NCI-H1048 (cell line): ENCODE results near the gene MRPS2.

Experiments used
- DNase-seq: peaks from one replicate; lab custom pipeline; 2025; lab: John Stamatoyannopoulos, UW

The MRPS2 gene

DNA sequence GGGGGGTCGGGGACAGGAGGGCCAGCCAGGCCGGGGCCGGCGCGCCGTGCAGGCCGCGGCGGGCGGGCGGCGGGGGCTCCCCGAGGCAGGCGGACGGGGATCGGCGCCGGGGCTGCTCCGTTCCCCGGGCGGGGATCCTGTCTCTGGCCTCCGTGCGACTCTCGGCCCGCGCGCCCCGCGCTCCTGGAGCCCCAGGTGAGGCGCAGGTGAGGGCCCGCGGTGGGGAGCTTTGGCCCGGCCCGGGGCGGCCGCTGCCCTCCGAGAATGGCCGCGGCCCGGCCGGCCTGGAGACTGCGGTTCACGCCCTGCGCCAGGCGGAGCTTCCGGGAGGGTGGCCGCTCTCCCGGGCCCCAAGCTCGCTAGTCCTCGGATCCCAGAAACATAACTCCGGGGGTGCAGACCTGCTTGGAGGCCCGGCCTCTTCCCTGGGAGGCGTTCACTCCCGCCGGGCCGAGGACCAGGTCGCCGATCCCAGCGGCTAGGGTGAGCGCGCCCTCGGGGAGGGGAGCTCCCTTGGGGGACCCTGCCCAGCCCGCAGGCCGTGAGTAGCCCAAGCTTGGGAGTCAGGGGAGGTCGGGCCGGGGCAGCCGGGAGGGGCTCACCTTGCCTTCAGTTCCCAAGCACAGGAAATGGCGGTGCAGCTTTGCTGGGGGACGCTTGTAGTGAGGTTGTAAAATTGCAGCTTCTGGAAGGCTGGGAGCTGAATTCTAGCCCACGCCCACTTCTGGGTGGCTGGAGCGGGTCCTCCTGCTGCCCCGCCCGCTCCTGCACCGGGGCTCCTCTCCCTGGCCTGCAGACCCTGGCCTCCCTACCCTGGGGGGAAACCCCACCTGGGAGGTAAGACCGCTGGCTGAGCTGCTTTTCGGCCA lies 20.2 kb upstream of the MRPS2 start:
- peak; percentile 18 for DNase-seq

DNA sequence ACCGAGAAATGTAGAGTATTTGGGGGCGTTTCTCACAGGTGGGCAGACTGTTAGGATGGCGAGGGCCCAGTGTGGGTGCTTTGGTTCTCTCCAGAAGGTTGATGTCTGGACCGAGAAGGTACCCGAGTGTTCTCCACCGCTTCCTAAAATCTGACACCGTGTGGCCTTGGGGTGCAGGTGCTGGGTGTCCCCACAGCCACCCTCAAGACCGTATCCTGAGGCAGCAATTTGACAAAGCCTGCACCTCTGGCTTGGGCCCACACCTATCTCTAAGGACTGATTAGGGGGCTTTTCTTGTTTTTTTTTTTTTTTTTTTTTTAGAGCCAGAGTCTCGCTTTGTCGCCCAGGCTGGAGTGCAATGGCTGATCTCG lies 19.6 kb upstream of the MRPS2 start:
- no peak for DNase-seq

DNA sequence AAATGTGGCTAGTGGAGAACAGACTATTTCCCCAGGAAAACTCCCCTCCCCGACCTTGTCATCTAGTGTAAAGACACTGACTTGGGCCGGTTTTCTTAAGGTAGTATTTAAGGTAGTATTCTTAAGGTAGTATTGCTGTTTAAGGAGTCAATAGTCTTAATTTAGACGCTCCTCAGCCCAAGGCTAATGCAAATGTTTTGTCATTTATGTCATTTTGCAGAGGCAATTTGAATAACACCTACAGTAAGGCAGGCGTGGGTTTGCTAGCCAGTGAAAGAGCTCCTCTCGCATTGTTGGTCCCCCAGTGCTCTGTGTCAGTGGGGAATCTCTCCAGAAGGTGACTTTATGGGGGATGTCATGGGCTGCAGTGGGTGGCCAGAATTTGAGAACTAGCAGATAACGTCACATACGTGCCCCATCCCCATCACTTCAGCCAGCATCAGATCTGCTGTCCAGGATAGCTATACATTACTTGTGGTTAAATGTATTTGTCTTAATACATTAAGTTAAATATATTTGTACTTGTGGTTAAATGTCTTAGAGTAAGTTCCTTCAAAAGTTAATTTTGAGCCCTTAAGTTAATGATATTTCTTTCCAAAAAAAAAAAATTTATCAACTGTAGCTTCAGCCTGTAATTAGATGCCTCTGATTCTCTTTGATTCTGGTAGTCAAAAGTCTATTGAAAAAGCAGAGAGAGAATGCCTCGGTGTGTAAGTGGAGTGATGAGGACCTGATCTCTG lies 18.3 kb upstream of the MRPS2 start:
- DNase-seq = no peak

DNA sequence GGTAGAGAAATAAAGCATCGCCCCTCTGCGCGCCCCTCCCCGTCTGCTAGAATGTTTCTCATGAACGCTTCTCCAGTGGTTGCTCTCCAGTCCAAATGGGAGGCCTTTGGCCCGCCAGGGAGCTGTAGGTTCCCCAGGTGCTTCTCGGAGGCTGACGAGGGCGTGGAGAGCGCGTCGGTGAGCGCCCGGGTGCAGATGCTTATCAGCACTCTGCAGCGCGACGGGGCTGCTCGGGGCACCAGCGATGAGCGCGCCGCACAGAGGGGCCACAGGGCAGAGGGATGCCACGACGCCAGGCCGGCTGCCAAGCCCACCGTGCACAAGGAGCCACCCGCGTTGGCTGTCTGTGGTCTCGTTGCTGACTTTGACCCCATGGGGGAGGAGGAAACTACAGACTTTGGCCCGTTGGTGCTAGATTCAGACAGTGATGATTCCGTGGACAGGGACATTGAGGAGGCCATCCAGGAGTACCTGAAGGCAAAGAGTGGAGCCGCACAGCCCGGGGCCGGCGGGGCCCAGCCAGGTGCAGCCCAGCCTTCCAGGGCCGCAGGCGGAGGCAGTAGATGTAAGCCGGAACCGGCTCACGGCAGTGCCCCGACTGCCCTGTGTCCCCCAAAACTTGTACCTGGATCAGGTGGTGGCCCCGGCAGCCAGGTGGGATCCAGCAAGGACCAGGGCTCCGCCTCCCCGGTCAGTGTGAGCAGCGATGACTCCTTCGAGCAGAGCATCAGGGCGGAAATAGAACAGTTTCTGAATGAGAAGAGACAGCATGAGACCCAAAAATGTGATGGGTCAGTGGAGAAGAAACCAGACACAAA lies 15.8 kb upstream of the MRPS2 start:
- DNase-seq = no peak

DNA sequence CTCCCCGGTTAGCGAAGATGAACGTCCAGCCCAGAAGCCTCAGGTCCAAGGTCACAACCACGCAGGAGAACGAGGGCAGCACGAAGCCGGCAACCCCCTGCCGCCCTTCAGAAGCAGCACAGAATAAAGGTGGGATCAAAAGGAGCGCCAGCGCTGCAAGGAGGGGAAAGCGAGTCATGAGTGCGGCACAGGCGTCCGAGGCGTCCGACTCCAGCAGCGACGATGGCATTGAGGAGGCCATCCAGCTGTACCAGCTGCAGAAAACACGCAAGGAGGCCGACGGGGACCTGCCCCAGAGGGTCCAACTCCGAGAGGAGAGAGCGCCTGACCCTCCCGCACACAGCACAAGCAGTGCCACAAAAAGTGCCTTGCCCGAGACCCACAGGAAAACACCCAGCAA lies 15.1 kb upstream of the MRPS2 start:
- DNase-seq = no peak

DNA sequence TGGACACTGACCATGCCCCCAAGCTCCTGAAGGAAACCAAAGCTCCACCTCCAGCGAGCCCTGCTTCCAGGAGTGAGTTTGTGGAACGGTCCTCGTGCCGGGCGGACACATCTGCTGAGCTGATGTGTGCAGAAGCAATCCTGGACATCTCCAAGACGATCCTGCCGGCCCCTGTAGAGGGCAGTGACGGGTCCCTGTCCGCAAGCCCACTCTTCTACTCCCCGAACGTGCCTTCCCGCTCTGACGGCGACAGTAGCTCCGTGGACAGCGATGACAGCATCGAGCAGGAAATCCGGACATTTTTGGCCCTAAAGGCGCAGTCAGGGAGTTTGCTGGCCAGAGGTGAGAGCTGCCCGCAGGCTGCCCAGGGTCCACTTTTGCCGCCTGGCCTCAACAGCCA lies 14.7 kb upstream of the MRPS2 start:
- DNase-seq = no peak

DNA sequence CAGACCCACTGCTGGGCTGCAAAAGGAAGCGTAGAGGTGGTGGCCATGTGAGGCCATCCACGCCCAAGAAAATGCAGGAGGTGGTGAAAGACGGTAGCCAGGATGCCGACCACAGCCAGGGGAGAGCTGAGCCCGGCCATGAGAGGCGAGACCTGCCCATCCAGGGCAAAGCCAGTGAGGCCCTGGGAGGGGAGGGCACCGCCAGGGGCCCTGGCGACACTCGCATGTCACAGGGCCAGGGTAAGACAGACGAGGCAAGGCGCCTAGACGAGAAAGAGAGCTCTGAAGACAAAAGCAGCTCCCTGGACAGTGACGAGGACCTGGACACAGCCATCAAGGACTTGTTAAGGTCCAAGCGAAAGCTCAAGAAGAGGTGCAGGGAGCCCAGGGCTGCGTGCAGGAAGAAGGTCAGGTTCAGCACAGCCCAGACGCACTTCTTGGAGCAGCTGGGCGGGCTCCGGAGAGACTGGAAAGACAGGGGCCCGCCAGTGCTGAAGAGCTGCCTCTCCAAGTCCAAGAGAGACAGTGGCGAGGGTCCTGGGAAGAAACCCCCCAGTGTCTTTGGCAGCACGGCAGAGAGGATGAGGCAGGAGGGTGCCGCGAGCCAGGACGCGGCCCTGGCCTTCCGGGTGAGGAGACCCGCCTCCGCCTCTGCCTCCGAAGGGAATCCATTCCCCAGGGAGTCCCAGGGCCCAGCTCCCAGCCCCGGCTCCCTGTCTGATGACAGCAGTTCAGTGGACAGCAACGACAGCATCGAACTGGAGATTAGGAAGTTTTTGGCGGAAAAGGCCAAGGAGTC lies 14.0 kb upstream of the MRPS2 start:
- DNase-seq = no peak

DNA sequence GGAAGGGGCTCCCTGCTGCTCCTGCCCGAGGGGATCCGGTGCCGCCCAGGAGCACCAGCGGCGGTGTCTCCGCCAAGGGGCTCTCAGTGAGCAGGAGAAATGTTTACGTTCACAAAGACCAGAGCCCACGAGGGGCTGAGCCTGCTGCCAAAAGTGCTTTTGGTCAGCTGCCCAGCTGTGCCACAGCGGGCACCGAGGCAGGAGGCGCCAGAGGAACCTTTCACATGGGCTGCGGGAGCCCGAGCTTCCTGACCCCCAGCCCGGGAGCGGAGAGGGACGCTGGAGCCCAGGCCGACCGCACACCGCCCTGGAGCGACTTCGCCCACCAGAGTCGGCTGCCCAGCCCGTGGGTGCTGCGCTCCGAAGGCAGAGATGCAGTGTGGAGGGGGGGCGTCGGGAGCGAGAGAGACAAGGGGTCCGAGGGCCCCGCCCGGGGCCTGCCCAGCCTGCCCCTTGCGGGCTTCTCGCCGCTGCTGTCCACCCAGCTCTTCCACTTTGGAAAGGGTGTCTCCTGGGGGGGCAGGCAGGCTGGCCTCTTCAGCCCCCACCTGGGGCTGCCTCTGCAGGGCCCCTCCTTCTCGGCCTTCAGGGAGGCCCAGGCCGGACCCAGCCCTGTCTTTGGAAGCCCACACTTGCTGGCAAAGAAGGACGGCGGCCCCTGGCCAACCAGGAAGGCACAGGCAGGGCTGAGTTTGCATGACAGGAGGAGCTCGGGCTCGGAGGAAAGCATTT lies 13.0 kb upstream of the MRPS2 start:
- DNase-seq = no peak

DNA sequence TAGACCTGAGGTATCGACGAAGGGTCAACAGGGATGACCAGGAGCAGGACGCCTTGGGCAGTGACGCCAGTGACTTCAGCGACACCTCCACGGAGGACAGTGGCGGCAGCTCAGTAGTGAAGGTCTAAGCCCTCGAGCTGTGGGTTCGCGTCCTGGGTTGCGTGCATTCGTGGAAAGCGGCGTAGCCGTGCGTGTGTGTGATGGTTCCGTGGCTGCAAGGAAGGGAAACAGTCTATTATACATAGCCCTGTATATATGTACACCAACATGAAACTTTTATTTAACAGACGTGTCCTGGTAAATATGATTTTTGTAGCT lies 12.5 kb upstream of the MRPS2 start:
- DNase-seq = no peak

DNA sequence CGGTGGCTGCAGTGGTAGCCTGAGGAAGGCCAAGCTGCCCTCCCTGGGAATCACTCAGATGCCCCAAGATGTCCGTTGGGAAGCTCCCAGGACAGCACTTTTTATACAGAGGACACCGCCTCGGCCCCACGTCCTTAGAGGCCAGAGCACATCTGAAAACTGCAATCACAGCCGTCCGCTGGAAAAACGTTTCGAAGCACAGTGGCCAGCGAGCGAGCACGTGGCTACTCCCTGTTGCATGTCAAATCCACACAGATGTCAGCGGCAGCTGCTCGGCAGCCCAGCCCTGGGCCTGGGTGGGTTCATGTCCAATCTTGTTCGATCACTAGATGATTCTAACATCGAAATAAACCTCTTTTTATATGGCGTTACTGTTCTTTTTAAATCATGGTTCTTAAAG lies 12.0 kb upstream of the MRPS2 start:
- DNase-seq = no peak

DNA sequence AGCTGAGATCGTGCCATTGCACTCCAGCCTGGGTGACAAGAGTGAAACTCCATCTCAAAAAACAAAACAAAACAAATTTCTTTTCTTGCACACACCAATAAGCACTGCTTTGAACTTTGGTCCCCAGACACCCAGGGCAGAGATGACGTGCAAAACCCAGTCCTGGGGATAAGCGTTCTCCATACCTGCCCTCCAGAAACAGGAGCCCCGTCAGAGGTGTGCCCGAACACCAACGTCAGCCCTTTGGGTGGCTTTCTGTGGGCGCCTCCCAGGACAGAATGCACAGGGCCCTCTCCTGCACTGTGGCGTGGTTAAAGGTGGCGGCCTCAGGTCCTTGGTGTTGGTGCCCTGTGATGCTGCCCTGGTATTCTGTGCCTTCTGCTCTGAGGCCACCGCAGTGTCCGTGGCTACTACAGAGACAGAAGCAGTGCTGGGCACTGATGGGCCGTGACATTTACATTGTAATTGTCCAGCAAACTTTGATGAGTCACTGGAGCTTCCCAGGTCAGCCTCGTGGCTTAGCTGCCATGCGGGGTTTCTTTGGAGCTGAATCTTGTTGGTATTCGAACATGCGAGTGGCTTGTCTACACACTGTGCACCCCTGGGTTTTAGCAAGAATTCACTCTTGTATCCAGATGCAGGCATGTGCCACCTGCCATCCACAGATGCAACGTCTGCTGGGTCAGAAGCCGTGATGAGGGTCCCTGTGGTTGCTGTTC lies 11.1 kb upstream of the MRPS2 start:
- DNase-seq = no peak

DNA sequence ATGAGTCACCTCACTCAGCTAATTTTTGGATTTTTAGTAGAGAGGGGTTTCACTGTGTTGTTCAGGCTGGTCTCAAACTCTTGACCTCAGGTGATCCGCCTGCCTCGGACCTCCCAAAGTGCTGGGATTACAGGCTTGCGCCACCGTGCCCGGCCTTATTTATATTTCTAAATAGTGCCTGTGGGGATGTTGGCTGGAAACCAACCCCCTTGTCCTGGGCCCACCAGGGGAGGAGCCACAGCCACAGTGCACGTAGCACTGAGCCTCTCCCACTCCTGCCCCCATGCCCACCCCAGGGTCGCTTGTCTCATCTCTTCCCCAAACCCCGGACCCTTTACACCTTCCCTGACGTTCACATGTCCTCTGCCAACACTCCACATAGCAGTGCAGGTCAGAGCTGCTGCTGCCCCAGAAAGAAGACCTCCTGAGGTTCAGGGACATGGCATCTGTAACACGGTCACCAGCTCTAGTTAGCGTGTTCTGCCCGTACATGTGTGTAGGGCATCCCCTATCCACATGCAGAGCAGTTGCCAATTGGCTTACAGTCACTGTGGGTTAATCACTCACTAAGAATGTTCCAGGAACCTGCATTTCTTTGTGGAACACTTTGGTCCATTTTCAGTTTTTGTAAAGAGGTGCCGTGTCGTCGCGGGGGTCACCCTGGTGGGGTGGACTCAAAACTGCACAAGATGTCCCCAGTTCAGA lies 10.2 kb upstream of the MRPS2 start:
- DNase-seq = no peak

DNA sequence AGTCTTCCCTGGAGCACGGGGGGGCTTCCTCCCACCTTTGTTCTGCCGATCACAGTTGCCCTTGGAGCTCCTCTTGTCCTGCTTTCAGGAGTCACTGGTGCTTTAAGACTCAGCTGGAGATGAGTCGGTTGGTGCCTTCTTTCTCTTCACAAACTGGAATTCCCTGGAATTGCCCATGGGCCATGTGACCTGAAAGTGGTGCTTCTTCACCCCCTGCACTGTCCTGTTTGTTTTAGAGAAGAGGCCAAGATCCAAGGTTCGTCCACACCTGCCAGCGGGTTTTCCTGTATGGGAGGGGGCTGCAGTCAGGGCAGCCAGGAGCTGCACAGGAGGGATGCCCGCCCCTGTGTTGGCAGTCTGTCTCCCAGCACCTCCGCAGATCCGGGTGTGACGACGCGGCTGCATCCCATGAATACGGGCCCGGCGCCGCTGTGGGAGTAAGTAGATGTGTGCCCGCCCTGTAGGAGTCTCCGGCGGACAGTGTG lies 9.5 kb upstream of the MRPS2 start:
- DNase-seq = no peak

DNA sequence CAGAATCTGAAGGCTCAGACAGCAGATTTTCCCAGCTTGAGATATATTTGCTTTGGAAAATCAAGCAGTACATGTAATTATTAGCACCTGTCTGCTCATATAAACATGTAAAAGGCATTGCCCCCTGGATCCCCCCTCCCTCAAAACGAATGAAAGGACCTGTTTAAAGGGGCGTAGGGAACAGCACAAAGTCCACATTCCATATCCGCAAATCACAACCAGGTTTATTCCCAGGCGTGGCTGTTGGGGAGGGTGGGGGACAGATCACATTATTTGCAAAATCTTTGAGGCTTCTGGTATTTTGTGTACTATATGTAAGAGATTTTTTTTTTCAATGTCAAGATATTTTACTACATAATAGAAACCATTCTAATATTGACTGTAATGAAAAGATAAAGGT lies 8.7 kb upstream of the MRPS2 start:
- DNase-seq = no peak

DNA sequence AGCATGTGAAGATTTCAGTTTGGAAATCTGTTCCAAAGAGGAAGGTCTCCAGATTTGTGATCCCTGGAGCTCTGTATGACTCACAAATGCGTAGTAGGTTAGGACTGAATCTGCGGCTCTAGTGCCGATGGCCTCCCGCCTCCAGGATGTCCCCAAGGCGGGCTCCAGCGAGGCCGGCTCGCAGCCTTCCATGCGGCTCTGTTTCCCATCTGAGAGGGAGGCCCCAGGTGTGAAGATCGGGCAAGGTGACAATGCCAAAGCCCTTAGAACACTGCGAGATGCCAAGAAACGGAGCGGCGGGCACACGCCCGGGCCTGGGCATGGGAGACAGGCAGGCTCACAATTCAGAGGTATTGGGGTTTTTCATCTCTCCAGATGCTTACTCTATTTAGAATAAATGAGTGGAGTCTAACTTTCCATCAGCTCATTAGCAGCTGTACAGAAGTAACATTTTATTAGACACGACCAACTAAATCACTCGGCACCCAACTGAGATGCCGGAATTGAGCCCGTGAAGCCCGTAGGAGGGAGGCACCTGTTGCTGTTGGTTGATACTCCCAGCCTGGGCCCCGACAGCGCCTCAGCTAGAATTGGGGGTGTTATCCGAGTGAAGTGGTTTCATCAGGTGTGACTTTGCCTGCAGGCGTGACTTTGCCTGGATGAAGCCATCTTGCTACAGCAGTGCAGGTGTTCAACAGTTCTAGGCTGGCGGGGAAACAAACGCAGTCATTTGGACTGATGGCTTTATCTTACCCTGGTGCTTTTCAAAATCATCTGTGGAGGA lies 7.4 kb upstream of the MRPS2 start:
- no peak for DNase-seq

DNA sequence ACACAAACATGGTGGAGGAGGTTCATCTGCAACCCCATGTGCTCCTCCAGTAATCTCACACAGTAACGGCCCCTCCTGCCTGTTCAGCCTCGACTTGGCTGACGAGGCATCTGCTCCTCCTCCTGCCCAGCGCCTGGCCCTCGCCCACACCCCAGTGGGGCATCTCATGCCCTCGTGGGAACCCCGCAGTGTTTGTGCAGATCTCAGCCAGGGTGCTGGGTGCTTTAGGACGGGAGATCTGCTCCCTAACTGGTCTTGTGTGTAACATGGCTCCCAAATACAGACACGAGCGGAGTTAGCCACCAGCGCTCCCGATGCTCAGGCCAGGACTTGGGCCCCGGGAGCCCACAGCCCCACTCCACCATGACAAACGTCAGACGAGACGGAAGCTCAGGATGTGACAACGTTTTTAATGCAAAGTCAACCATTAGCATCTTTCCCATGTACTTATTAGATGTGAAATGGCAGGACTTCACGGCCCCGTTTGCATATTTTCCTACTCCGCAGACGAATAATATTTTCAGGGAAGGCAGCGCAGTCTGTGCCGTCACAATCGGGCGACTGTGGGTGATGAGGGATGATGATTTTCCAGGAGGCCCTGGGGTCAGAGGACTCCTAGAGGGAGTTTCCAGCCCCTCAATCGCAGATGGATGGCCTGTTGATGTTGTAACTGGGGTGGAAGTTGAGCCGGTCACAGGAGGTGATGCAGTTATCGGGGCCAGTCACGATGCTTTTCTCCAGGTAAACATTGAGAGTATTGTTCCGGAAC lies 5.5 kb upstream of the MRPS2 start:
- no peak for DNase-seq

DNA sequence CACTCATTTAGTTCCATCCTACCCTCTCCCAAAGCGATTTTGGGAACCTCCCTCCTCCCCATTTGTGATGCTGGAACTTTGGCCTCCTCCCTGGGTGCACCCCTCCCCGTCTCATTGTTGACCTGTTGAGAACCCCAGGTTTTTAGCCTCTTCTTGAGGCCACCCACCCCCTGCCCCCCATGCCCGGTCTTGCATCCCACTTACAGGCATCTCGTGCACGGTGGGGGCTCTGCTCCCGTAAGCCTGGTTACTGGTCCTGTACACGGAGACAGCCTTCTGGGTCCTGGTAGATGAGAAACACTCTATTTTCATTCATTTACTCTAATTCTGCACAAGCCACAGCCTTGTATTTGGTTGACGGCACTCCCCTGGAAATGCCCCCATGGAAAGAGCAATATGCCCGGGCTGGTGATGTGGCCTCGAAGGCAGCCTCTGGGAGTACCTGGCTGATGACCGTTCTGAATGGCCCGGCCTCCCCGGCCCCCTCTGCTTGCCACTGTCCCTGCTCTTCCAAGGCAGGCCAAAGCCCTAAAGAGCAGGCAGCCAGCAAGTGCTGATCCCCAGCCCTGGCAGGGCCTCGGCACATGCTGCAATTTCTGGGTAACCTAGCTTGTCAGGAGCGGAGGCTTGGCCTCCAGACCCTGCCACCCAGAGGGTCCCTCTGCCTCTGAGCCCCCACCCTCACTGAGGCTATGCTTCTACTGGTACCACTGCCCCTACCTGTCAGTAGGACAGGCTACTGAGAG lies 1.9 kb upstream of the MRPS2 start:
- DNase-seq = no peak
